NCI-H748 (cell line): ENCODE measurements around the gene RPL13A.
"Not testable (repeated sequence)": the region's sequence is repeated elsewhere in the genome, so short reads cannot be mapped to it uniquely, and the experiment has no call there.

ENCODE experiments used
- DNase-seq: peaks from one replicate; lab custom pipeline; 2025; ENCODE audit not compliant: unreplicated experiment; lab: John Stamatoyannopoulos, UW

Gene RPL13A

GRCh38 chr19:49487277-49488045, at the start of gene RPL13A:
TSS of gene RPL13A (plus strand) at chr19:49487608. CDS start at chr19:49487630, 22 bp downstream.
- DNase-seq = peak; percentile 100

GRCh38 chr19:49438261-49438660, 49.1 kb upstream of the RPL13A start:
- DNase-seq = no peak

DNA sequence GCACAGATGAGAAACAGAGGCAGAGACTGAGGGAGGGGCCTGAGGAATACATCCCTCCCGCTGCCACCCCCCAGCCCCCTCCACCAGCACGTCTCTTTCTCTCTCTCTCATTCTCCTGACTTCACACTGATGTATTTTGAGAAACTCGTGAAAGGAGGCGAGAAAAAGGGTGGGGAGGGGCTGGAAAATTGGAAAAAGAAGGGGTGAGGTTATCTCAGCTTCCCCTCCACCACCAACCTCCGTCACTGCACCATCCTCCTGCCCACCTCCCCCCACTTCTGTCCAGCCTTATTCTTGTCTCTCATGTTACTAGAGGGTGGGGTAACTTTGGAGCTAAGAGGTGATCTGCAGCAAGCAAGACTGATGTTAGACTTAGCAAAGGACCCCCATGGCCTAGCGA, 47.6 kb upstream of the RPL13A start:
- no peak for DNase-seq

- DNase-seq = no peak
These were observed 46.8 kb upstream of the RPL13A start for GRCh38 chr19:49440439-49441209.

DNA sequence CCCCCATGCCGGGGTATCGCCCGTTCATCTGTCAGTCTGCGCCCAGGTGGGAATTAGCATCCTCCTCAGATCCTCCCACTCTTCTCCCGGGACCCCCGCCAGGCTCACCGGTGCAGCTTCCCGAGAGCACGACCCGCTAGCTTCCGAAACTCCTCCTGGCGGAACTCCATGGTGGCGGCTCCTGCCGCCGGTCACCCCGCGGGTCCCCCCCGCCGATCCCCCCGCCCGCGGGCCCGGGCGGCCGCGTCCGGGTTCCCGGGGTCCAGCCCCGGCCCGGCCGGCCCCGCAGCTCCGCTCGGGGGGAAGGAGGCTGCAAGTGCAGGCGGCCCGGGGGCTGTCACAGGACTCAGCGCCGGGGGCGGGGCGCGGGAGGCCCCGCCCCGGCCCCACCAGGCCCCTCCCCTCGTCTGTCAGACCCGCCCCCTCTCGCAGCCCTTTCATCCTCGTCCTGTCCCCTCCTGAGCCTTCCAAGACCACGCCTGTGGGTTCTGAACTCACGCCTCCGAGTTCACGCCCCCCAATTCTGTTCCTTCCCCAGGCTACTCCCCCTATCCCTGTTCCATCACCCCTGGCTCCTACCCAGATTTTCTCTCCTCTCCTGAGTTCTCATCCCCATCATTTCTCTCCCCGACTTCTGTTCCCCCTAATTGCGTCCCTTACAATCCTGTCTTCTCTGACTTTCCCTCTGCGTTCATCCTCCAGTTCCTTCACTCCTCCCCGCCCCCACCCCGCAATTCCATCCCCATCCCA, 46.0 kb upstream of the RPL13A start, which contains the start of gene SLC17A7:
Gene SLC17A7, minus strand, starts transcription at position 318 of the 750 bp plus-strand sequence. Its CDS starts 148 bp downstream, at position 170.
- peak; percentile 77 for DNase-seq

DNA sequence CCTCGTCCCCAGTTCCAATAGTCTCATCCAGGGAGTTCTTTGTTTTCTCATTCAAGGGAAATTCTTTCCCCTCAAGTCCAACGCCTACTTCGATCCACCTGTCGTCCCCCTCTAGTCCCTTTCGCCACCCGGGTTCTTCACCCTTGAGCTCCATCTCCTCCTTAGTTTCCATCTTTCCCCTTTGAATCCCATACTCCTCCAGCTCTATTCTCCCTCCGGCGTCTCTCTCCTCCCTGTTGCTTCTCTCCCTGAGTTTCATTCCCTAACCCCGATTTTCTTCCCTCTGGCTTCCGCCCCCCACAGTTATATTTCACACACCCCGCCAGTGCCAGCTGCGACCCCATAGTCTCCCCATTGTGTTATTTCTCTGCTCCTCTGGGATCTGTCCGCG, 45.5 kb upstream of the RPL13A start:
- DNase-seq = no peak

DNA sequence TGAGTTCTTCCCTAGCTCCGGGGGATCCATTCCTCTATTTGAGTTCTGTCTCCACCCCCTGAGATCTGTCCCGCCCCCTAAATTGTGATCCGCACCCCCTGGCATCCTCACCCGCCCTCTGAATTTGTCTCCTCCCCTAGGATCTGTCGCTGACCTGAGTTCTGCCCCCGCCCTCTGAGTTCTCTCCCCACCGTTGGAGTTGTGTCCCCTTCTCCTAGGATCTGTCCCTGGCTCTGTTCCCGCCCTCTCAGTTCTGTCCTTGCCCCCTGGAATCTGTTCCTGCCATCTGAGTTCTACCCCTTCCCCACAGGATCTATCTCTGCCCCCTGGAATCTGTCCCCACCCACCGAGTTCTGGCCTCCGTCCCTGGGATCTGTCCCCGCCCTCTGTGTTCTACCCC, 45.1 kb upstream of the RPL13A start:
- DNase-seq = no peak

- DNase-seq = peak; percentile 91
These were observed 44.5 kb upstream of the RPL13A start for GRCh38 chr19:49442771-49443365.

DNA sequence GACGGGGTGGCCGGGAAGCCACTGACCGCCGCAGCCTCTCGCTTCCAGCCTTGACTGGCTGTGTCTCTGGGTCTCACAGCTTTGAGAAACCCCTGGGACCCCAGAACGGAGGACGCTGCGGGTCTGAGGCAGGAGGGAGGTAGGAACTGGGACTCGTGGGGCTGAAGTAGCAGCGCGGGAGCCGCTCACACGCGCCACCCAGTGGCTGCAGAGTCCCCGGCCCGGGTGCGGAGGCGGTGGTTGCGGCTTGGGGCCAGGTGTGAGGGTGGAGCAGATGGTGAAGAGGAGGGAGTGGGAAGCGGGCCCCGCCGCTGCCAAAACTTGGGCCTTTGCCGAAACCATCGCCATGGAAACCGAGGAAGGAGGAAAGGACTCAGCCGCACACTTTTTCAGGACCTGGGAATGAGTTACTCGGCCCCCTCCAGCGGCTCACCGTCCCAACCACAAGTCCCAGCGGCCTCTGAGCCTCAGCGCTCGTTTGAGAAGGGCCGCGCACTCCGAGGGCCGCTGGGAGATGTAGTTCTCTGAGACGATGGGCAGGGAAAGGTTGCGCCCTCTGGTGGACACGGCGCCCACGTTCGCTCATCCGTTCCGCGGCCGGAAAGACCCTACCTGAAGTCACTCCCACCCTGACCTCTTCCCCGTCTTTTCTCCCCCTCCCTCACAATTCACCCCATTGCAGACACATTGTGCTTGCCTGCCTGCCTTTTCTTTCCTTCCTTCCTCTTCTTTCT, 43.9 kb upstream of the RPL13A start:
- DNase-seq = peak; percentile 98

GRCh38 chr19:49444100-49444700, 43.2 kb upstream of the RPL13A start:
- DNase-seq = not testable (repeated sequence)

GRCh38 chr19:49445997-49446396, 41.4 kb upstream of the RPL13A start:
- DNase-seq = no peak

- DNase-seq = peak; percentile 33
These were observed 39.6 kb upstream of the RPL13A start for GRCh38 chr19:49447485-49448431.

DNA sequence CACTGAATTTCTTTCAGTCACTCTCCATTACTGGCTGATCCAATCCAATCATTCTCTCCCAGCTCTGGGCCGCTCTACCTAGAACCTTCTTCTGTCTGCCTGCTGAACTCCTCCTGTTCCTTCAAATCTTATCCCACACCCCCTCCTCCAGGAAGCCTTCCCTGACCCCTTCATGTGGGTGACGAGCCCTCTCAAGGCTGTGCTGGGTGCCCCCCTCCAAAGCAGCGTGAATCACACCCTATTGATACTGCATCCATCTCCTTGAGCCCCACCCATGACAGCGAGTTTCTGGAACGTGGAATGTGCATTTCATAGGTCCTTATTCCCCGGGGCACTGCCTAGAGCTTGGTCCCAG, 39.0 kb upstream of the RPL13A start:
- DNase-seq = no peak

GRCh38 chr19:49450405-49450804, 37.0 kb upstream of the RPL13A start:
- DNase-seq = no peak

DNA sequence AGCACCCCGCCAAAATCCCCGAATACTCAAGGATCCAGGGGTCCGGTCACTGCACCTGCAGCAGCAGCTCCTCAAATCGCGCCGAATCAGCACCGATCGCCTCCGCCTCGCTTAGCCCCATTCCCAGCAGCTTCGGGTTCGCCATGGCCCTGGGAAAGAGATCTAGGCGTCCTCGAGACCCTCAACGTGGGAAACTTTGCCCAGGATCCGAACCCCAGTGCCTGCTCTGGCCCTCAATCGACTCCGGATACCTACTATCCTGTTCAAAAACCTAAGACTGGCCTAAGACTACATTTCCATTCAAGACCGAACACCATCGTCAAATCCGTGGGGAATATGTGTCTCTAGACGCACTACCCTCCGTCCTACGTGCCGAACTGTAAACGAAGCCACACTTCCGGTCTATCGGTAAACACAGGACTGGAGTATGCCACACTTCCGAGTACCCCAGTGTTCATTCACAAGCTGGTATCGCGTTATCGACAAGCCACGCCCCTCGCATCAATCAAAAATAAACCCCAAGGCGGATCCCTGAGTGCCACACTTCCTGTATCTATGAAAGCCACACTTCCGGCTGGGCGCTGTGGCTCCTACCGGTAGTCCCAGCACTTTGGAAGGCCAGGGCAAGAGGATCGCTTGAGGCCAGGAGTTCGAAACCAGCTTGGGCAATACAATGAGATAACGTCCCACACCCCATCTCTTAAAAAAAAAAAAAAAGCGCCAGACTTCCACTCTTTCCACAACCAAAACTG, 35.8 kb upstream of the RPL13A start, which contains the start of gene PIH1D1:
Gene PIH1D1, minus strand, starts transcription at position 385 of the 752 bp plus-strand sequence. Its CDS starts 240 bp downstream, at position 145.
- peak; percentile 100 for DNase-seq

DNA sequence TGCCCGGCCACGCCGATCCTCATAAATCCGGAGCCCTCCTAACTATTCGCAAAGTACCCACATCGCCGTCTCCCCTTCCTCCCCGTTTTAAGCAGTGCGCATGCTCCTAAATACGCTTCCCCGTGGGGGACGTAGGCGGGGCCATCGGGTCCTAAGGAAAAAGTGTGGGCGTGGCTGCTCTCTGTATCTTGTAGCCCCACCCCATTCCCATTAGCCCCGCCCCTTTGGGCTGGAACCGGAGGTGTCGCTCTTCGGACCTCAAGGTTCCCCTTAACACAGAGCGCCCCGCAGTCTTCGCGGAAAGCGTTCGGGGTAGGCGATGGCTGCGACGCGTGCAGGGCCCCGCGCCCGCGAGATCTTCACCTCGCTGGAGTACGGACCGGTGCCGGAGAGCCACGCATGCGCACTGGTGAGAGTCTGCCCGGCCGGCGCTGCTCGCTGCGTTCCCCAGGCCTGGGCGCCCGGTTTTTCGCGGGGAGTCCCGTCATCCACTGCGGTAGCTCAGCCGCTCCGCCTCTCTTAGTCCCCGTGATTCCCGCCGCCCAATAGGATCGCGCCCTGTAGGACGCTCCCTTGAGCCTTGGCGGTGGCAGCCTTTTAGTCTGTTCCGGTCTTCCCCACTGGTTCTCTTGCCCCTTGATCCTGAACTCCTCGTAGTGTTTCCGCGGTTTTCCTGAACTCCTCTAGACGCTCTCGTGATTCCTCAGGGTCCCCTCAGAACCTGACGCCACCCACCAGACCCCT, 34.2 kb upstream of the RPL13A start, which contains the start of gene ALDH16A1:
Gene ALDH16A1, plus strand, starts transcription at position 213 of the 744 bp plus-strand sequence. Its CDS starts 107 bp downstream, at position 320.
- DNase-seq = peak; percentile 99

DNA sequence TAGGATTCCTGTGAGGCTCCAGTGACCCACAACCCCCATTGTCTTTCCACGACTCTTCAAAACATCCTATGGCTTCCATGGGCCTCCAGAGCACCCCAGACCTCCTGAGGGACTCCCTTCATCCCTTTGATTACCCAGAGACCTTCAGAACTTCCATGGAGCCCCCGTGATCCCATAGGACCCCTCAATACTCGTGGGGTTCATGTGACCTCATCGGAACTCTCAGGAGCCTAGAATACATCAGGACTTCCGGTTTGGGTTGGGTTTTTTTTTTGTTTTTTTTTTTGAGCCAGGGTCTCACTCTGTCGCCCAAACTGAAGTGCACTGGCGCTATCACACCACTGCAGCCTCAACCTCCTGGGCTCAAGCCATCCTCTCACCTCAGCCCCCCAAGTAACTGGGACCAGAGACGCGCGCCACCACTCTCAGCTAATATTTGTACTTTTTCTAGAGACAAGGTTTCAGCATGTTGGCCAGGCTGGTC, 33.6 kb upstream of the RPL13A start:
- DNase-seq = no peak
